GM12873 (cell line): Measurements from ENCODE around the gene RTN4RL2.

Source experiments
- CTCF ChIP-seq: IDR thresholded peaks from 2 replicates; pipeline ENCODE4 v1.5.1; 2012; ENCODE audit warnings: low read depth, mild to moderate bottlenecking, moderate library complexity, low read length, control low read depth; ENCODE audit not compliant: insufficient read depth; ENCODE audit errors: missing control alignments

RTN4RL2 gene

GRCh38 chr11:57474803-57475115, 14.4 kb downstream of the RTN4RL2 start:
- TF ChIP-seq CTCF: no peak

GRCh38 chr11:57475191-57475590, 14.9 kb downstream of the RTN4RL2 start:
- no peak for TF ChIP-seq CTCF

GRCh38 chr11:57475671-57476046, 15.3 kb downstream of the RTN4RL2 start:
- no peak for TF ChIP-seq CTCF

- TF ChIP-seq CTCF: no peak
These were observed 15.9 kb downstream of the RTN4RL2 start for GRCh38 chr11:57476047-57476756.

GRCh38 chr11:57476757-57477506, 16.6 kb downstream of the RTN4RL2 start:
- TF ChIP-seq CTCF: peak; percentile 63

GRCh38 chr11:57477507-57478189, 17.3 kb downstream of the RTN4RL2 start:
- no peak for TF ChIP-seq CTCF

GRCh38 chr11:57479021-57479663, 18.8 kb downstream of the RTN4RL2 start:
- TF ChIP-seq CTCF: no peak
